LHCN-M2 (cell line): ENCODE data around the gene METTL2A. TPM values are rescaled to one million over a fixed set of nuclear protein-coding genes. Genes with fewer than 3 reads are reported as not detected.
"Not testable (repeated sequence)": the region's sequence is repeated elsewhere in the genome, so short reads cannot be mapped to it uniquely, and the experiment has no call there.

Experiments used
- DNase-seq: peaks from one replicate; pipeline ENCODE4 v3.0.0-alpha.2; 2012; ENCODE audit warnings: low read depth
- total RNA-seq: library from RNA; depleted of rRNA; stranded (reverse); fragments of >200 nt; gene quantifications from 2 replicates; pipeline ENCODE4 v1.2.3, GENCODE V29; 2014; rRNA removed

METTL2A gene
- total RNA-seq, 1 experiment from 2014 or later: 23.1 TPM

- DNase-seq: not testable (repeated sequence)
These were observed 47.7 kb downstream of the METTL2A start for GRCh38 chr17:62471380-62471880.

DNA sequence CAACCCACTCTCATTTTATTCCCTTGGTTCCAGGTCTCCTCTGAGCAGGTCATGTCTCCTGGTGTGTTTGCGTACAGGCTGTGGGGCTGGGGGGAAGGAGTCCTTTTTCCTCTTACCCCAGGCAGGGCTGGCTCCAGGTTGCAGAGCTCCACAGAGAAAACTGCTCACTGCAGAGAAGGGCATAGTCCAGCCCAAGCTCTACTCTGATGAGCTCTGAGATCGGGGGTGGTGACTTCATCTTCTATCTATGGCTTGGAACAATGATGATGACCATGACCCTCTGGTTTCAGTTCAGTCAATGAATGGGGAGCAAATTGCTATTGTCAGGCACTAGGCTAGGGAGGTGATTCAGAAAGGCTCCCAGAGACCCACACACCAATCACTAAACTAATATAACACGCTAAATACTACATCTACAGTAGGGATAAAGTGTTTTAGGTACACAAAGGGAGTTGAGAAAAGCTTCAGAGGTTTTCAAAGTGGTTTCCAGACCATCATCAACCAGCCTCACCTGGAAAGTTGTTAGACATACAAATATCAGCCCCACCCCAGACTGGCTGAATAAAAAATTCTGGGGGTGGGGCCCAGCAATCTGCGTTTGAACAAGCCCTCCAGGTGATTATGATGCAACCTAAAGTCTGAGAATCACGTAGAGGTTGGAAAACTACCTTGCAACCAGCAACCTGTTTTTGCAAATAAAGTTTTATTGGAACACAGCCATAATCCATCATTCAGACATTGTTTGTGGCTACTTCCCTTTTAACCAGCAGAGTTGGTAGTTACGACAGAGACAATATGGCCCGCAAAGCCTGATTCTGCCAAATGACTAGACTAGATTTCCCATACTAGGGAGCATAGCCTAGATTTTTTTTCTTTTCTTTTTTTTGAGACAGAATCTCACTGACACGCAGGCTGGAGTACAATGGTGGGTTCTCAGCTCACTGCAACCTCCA is 49.6 kb downstream of the METTL2A start:
- not testable (repeated sequence) for DNase-seq

- DNase-seq: not testable (repeated sequence)
These were observed 53.4 kb downstream of the METTL2A start for GRCh38 chr17:62477111-62477510.

DNA sequence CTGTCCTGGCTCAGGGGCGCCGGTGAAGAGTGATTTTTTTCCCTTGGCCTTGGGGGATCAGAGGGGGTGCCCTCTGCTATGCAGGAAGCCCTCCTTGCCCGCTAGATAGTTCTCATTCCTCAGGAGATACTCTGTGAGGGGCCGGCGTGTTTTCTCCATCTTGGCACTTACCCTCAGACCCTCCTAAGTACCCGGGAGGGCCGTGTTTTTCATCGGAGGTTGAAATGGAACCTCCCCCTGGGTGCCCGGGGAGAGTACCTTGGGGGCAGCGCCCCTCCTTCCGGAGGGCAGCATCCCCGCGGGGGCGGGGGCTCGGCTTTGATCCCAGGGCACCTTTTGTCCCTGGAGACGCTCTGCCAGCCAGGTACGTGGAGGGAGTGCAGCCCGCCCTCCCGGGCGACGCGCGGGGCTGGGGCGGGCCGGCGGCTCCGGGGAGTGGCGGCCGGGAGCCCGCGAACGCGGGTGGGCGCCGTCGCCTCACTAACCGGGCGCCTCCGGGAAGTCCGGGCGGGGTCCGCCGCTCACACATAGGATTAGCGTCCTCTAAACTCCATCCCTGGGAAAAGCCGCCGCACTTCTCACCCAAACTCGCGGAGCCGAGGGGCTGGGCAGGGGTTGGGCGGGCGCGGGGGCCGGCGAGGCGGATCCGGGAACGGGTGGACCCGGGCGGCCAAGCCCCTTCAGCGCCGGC is 54.2 kb downstream of the METTL2A start:
- DNase-seq: peak; percentile 7

DNA sequence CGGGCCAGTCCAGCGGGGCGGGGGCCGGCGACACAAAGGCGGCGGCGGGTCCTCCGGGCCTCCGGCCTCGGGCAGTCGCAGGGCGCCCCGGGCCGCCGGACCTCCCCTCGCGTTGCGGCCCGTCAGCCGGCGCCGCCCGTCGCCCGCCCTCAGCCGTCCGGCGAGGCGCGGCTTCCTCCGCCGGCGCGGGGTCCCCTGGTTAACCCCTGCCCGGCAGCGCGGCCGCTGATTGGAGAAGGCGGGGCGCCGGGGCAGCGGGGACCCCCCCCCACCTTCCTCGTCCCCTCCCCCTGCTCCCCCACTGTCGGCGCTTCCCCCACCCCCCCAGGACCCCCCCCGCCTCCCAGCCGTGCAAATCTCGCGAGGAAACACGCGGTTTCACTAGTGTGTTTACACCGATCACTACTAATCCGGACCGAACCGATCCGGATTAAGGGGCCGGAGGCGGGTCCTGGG is 54.8 kb downstream of the METTL2A start, which contains the start of gene TLK2:
TLK2 (plus strand) TSS at position 402 of the 456 bp plus-strand sequence. CDS start 2,301 bp downstream, outside the sequence.
- DNase-seq: peak; percentile 77

GRCh38 chr17:62478880-62479638 is 55.4 kb downstream of the METTL2A start:
- peak; percentile 9 for DNase-seq

DNA sequence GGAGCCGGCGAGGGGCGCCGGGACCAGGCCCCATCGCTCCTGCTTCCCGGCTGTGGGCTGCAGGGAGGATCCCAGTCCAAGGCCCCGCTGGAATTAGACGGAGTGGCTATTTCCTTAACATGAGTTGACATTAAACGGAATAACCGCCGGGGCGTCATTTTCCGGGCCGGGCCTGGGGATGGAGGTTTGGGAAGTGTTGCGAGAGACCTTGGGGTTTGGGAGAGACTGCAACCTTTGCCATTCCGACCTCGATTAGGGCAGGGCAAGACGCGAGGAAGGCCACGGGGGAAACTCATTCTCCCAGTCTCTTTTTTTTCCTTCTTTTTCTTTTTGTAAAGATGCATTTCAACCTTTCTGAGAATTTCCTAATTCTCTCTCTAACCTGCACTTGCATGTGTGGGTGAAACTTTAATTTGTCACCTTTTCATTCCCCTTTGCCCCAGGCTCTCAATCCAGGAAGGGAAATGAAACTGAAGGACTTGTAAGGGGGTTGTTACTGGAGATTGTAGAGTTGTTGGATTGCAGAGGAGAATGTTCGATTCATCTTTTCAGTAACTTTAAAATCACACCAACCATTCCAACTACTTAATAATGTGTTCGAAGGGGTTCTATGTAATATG is 56.1 kb downstream of the METTL2A start:
- DNase-seq: not testable (repeated sequence)

DNA sequence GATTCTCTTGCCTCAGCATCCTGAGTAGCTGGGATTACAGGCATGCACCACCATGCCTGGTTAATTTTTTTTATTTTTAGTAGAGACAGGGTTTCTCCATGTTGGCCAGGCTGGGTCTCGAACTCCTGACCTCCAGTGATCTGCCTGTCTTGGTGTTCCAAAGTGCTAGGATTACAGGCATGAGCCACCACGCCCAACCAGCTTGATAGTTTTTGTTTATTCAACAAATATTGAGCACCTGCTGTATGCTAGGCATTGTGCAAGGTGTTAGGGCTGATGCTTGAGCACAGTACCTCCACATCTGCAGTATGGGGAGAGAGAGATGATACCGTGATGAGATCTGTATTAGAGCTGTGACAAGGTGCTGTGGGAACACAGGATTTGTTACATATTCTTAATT is 58.9 kb downstream of the METTL2A start:
- DNase-seq: not testable (repeated sequence)

DNA sequence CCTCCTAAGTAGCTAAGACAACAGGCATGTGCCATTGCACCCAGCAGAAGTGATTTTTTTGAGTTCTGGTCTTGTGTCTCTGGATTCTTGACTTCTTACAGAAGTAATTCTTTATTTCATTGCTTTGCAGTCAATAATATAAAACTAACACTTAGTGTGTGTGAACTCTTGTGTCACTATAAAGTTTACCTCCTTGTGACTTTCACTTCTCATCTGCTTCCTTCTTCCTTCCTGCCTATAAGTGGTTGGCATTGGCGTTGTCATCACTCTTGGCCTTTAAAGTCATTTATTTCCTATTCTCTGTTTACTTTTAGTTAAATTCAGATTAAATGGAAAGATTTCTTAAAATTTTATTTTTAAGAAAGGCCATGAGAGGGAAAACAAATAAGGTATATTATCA is 67.3 kb downstream of the METTL2A start:
- DNase-seq: not testable (repeated sequence)

DNA sequence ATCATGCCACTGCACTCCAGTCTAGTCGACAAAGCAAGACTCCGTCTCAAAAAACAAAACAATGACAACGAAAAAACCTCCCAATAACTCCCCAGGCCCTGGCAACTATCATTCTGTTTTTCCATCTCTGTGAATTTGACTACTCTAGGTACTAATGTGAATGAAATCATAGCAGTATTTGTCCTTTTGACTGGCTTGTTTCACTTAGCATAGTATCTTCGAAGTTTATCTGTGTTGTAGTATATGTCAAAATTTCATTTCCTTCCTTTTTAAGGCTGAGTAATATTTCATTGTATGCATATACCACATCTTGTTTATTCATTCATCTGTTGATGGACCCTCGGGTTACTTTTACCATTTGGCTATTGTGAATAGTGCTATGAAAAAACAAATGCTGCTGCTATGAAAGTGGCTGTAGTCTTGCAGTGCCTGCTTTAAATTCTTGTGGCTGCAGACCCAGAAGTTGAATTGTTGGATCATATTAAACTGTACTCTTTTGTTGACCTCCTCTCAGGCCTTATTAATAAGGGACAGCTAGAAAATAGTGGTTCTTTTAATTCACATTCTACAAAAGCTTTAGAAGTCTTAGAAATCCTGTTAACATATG is 69.5 kb downstream of the METTL2A start:
- not testable (repeated sequence) for DNase-seq

- not testable (repeated sequence) for DNase-seq
These were observed 70.4 kb downstream of the METTL2A start for GRCh38 chr17:62494073-62494472.

DNA sequence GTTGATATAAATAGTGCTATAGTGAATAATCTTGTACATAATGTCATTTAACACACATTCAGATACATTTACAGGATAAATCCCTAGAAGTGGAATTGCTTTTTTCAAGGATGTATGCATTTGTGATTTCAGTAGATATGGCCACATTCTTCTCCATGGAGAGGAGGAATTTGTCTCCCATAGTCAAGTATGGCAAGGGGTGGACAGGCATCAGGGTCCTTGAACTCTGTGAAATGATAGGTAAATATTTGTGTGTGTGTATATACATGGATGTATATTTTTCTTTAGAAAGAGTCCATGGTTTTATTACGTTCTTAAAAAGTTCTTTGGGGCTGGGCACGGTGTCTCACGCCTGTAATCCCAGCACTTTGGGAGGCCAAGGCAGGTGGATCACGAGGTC is 72.6 kb downstream of the METTL2A start:
- not testable (repeated sequence) for DNase-seq

DNA sequence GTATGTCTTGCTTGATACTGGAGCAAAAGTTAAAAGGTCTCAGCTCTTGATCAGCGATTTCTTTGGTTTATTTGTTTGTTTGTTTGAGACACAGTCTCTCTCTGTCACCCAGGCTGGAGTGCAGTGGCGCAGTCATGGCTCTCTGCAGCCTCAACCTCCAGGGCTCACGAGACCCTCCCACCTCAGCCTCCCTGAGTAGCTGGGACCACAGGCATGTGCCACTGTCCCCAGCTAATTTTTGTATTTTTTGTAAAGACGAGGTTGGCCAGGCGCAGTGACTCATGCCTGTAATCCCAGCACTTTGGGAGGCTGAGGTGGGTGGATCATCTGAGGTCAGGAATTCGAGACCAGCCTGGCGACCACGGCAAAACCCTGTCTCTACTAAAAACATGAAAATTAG is 75.1 kb downstream of the METTL2A start:
- not testable (repeated sequence) for DNase-seq

Other genes with a start within 250 kb of the METTL2A start
- not detected in 2 replicates for gene EFCAB3, start 43.3 kb upstream of the METTL2A start, total RNA-seq
- 38.3 and 38.7 TPM in 2 replicates for gene TLK2, start 54.9 kb downstream of the METTL2A start, total RNA-seq
- gene MRC2, start 203.8 kb downstream of the METTL2A start, total RNA-seq: 210 and 281 TPM in 2 replicates